Measurements from ENCODE around the gene CHRFAM7A. TPM values are rescaled to one million over a fixed set of nuclear protein-coding genes. Genes with fewer than 3 reads are reported as not detected.
"Not testable (repeated sequence)": the region's sequence is repeated elsewhere in the genome, so short reads cannot be mapped to it uniquely, and the experiment has no call there.

Gene CHRFAM7A
- total and polyA plus RNA-seq, 2 of the 8 experiments (the other 6 are each of a cell fraction or from before 2014, with no cell fraction given): 3.1 to 3.3 TPM

- H2BK12ac ChIP-seq (ENCODE audit: low read depth, low read length); DNase-seq (ENCODE audit: low read depth in 1 of 2, low spot score in 2 of 2); H3K4ac ChIP-seq (replicated peaks; ENCODE audit: insufficient read length, low read depth, low read length); H3K14ac ChIP-seq (ENCODE audit: insufficient read length); H3K23me2 ChIP-seq (ENCODE audit: low read depth, low read length); H3K23ac ChIP-seq (ENCODE audit: insufficient read length); H3K79me1 ChIP-seq (ENCODE audit: low read depth, low read length); POLR2A ChIA-PET (ENCODE audit: partially characterized antibody); H3K56ac ChIP-seq (replicated peaks; ENCODE audit: insufficient read length, low read depth, low read length); H2BK5ac ChIP-seq (ENCODE audit: low read depth, low read length); H2BK120ac ChIP-seq (replicated peaks; ENCODE audit: low read depth, low read length); H4K8ac ChIP-seq (ENCODE audit: extremely low read depth, insufficient read depth, low read length); H3K27ac ChIP-seq (ENCODE audit: low read depth, low read length); H2AFZ ChIP-seq (ENCODE audit: low read length); H2BK20ac ChIP-seq (ENCODE audit: low read length); FAIRE-seq; H2BK15ac ChIP-seq (ENCODE audit: low read length); H3K4me2 ChIP-seq (ENCODE audit: insufficient read depth in 1 of 2, low read depth in 2 of 2, low read length in 2 of 2); H3K27me3 ChIP-seq (replicated peaks in 1 of 4; ENCODE audit: control insufficient read depth in 3 of 4, extremely low read depth in 1 of 4, insufficient read depth in 3 of 4, low read length in 3 of 4); H4K5ac ChIP-seq (ENCODE audit: insufficient read length, low read depth, low read length); H3K9ac ChIP-seq (replicated peaks in 1 of 4; ENCODE audit: extremely low read depth in 1 of 4, low read depth in 3 of 4, low read length in 3 of 4); H3K9me3 ChIP-seq (ENCODE audit: insufficient read depth in 2 of 2, low read depth in 1 of 2, low read length in 1 of 2); H2AK5ac ChIP-seq (ENCODE audit: low read depth, low read length); H3K36me3 ChIP-seq (ENCODE audit: control insufficient read depth in 2 of 4, insufficient read depth in 4 of 4, low read length in 3 of 4); H3K4me1 ChIP-seq (replicated peaks in 1 of 4; ENCODE audit: control insufficient read depth in 3 of 4, insufficient read depth in 4 of 4, low read length in 3 of 4); H4K91ac ChIP-seq (replicated peaks; ENCODE audit: insufficient read length, low read length); H4K20me1 ChIP-seq (replicated peaks in 1 of 2; ENCODE audit: control insufficient read depth in 1 of 2, insufficient read depth in 2 of 2, low read length in 2 of 2); H3K18ac ChIP-seq (ENCODE audit: extremely low read depth, low read length); CTCF ChIA-PET (ENCODE audit: partially characterized antibody); H3K79me2 ChIP-seq (ENCODE audit: control insufficient read depth in 1 of 2, insufficient read depth in 2 of 2, low read length in 2 of 2); H3K4me3 ChIP-seq (ENCODE audit: extremely low read depth in 1 of 4, insufficient read depth in 2 of 4, low read depth in 3 of 4, low read length in 4 of 4): not testable (repeated sequence)
- WGBS, 2 experiments (ENCODE audit: extremely low coverage in 1 of 2, insufficient coverage in 1 of 2, insufficient read length in 1 of 2, insufficient replicate concordance in 2 of 2, low coverage in 1 of 2, low lambda C conversion rate in 2 of 2, missing lambda C conversion rate in 1 of 2): no CpG with 5 or more reads among the region's 6 CpGs
Measured at GRCh38 chr15:30420723-30421122, 27.4 kb upstream of the CHRFAM7A start.

GRCh38 chr15:30414160-30414559, 20.8 kb upstream of the CHRFAM7A start, which contains the start of gene GOLGA8R:
Gene GOLGA8R (minus strand): TSS chr15:30414260. CDS start chr15:30414162, 98 bp downstream.
- H3K27ac ChIP-seq (ENCODE audit: low read depth, low read length); H2BK12ac ChIP-seq (ENCODE audit: low read depth, low read length); H3K36me3 ChIP-seq (ENCODE audit: control insufficient read depth in 2 of 4, insufficient read depth in 4 of 4, low read length in 3 of 4); POLR2A ChIA-PET (ENCODE audit: partially characterized antibody); H3K4ac ChIP-seq (replicated peaks; ENCODE audit: insufficient read length, low read depth, low read length); H3K18ac ChIP-seq (ENCODE audit: extremely low read depth, low read length); FAIRE-seq; H3K9me3 ChIP-seq (ENCODE audit: insufficient read depth in 2 of 2, low read depth in 1 of 2, low read length in 1 of 2); H2BK15ac ChIP-seq (ENCODE audit: low read length); H4K91ac ChIP-seq (replicated peaks; ENCODE audit: insufficient read length, low read length); H3K14ac ChIP-seq (ENCODE audit: insufficient read length); H3K23me2 ChIP-seq (ENCODE audit: low read depth, low read length); H3K79me2 ChIP-seq (ENCODE audit: control insufficient read depth in 1 of 2, insufficient read depth in 2 of 2, low read length in 2 of 2); H4K8ac ChIP-seq (ENCODE audit: extremely low read depth, insufficient read depth, low read length); DNase-seq (ENCODE audit: low read depth in 1 of 2, low spot score in 2 of 2); H2BK120ac ChIP-seq (replicated peaks; ENCODE audit: low read depth, low read length); H3K4me1 ChIP-seq (replicated peaks in 1 of 4; ENCODE audit: control insufficient read depth in 3 of 4, insufficient read depth in 4 of 4, low read length in 3 of 4); H4K20me1 ChIP-seq (replicated peaks in 1 of 2; ENCODE audit: control insufficient read depth in 1 of 2, insufficient read depth in 2 of 2, low read length in 2 of 2); H3K23ac ChIP-seq (ENCODE audit: insufficient read length); H3K79me1 ChIP-seq (ENCODE audit: low read depth, low read length); H3K27me3 ChIP-seq (replicated peaks in 1 of 4; ENCODE audit: control insufficient read depth in 3 of 4, extremely low read depth in 1 of 4, insufficient read depth in 3 of 4, low read length in 3 of 4); H4K5ac ChIP-seq (ENCODE audit: insufficient read length, low read depth, low read length); CTCF ChIA-PET (ENCODE audit: partially characterized antibody); H2AK5ac ChIP-seq (ENCODE audit: low read depth, low read length); H2BK5ac ChIP-seq (ENCODE audit: low read depth, low read length); H3K4me3 ChIP-seq (ENCODE audit: extremely low read depth in 1 of 4, insufficient read depth in 2 of 4, low read depth in 3 of 4, low read length in 4 of 4); H2AFZ ChIP-seq (ENCODE audit: low read length); H3K9ac ChIP-seq (replicated peaks in 1 of 4; ENCODE audit: extremely low read depth in 1 of 4, low read depth in 3 of 4, low read length in 3 of 4); H3K56ac ChIP-seq (replicated peaks; ENCODE audit: insufficient read length, low read depth, low read length); H2BK20ac ChIP-seq (ENCODE audit: low read length); H3K4me2 ChIP-seq (ENCODE audit: insufficient read depth in 1 of 2, low read depth in 2 of 2, low read length in 2 of 2): not testable (repeated sequence)
- WGBS, 2 experiments (ENCODE audit: extremely low coverage in 1 of 2, insufficient coverage in 1 of 2, insufficient read length in 1 of 2, insufficient replicate concordance in 2 of 2, low coverage in 1 of 2, low lambda C conversion rate in 2 of 2, missing lambda C conversion rate in 1 of 2): no CpG with 5 or more reads among the region's 7 CpGs
